Measurements from ENCODE around the gene THEMIS2. TPM values are rescaled to one million over a fixed set of nuclear protein-coding genes. Genes with fewer than 3 reads are reported as not detected.

The THEMIS2 gene
- total RNA-seq, 2 experiments from 2014 or later: 20.2 to 21.6 TPM

DNA sequence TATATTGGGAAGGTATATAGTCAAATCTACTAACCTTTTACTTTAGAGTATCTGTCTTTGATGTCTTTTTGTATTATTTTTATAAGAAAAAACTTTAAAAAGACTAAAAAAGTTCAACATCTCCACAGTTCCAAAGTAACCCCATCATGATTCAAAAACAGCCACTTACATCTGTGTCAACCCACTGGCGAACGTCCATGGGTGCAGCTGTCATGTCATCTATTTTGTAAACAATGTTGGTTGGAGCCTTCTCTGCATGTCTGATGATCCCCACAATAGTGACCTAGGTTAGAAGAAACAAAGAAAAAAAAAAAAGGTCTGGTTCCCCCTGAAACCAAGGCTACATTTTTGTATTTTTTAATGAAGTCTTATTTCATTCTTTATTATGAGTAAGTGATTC lies 34.4 kb downstream of the THEMIS2 start:
- ATAC-seq (ENCODE audit: poor library complexity) (no peak), DNase-seq (no peak)
- peaks cover 79% of the 10 kb centered on the region for H3K36me3 Mint-ChIP-seq (ENCODE audit: low read depth)
- CTCF ChIA-PET: interaction anchor here (0.5 kb wide), 1 partner anchor 26 kb away, joined by 3 read pairs; no protein-coding TSS in a partner anchor
- H3K27me3 ChIP-seq (ENCODE audit: control insufficient read depth in 1 of 2, insufficient read depth in 2 of 2, low read length in 2 of 2): no peaks in the 10 kb centered on the region
- TF ChIP-seq, protein P1, sequence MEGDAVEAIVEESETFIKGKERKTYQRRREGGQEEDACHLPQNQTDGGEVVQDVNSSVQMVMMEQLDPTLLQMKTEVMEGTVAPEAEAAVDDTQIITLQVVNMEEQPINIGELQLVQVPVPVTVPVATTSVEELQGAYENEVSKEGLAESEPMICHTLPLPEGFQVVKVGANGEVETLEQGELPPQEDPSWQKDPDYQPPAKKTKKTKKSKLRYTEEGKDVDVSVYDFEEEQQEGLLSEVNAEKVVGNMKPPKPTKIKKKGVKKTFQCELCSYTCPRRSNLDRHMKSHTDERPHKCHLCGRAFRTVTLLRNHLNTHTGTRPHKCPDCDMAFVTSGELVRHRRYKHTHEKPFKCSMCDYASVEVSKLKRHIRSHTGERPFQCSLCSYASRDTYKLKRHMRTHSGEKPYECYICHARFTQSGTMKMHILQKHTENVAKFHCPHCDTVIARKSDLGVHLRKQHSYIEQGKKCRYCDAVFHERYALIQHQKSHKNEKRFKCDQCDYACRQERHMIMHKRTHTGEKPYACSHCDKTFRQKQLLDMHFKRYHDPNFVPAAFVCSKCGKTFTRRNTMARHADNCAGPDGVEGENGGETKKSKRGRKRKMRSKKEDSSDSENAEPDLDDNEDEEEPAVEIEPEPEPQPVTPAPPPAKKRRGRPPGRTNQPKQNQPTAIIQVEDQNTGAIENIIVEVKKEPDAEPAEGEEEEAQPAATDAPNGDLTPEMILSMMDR (IDR thresholded peaks at IDR 0.05): no peak
- no peak overlapping the region for H3K27ac ChIP-seq (ENCODE audit: low read depth in 1 of 2, low read length in 2 of 2)
- no peak overlapping the region for H3K4me3 ChIP-seq (ENCODE audit: low read length)
- H3K27me3 Mint-ChIP-seq: no peaks in the 10 kb centered on the region
- H3K36me3 ChIP-seq (ENCODE audit: insufficient read depth, low read length): peaks cover 92% of the 10 kb centered on the region
- no peaks in the 10 kb centered on the region for H3K9me3 Mint-ChIP-seq
- peaks cover 4% of the 10 kb centered on the region for H3K4me1 Mint-ChIP-seq (ENCODE audit: low read depth)
- intact Hi-C loops (cut with DNase I, micrococcal nuclease): no loop called here
- no peaks in the 10 kb centered on the region for H3K9me3 ChIP-seq (ENCODE audit: control insufficient read depth in 1 of 2, insufficient read depth in 1 of 2, low read length in 2 of 2)
- no peak overlapping the region for H3K27ac Mint-ChIP-seq
- POLR2A ChIA-PET: interaction anchor here (1.3 kb wide), 1 partner anchor 9 kb away, joined by 5 read pairs; no protein-coding TSS in a partner anchor
- H3K4me1 ChIP-seq (ENCODE audit: insufficient read depth, low read length): peaks cover 7% of the 10 kb centered on the region
- no peak overlapping the region for H3K4me3 Mint-ChIP-seq

DNA sequence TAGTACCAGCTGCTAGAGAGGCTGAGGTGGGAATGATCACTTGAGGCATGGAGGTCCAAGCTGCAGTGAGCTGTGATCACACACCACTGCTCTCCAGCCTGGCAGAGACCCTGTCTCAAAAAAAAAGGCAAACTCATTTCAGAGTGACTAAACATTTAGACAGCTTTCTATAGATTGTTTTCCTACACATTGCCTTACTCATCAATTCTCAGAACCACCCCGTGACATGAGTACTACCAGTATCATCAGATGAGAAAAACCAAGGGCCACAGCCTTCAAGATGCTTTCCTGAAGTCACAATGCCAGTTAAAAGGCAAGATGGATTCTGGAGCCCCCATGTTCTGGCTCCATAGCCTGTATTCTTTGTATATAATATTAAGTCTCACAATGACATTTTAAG lies 40.1 kb downstream of the THEMIS2 start:
- intact Hi-C loops (cut with DNase I, micrococcal nuclease): loop anchor here in 1 of 2 experiments (2.0 kb wide), 1 partner anchor 40 kb away; the partner anchor contains the start of gene THEMIS2
- H3K9me3 ChIP-seq (ENCODE audit: control insufficient read depth in 1 of 2, insufficient read depth in 1 of 2, low read length in 2 of 2): peaks cover 0 to 13% of the 10 kb centered on the region in 2 experiments
- Mint-ChIP-seq H3K27ac (peak overlapping the region; percentile 59), H3K4me1 (ENCODE audit: low read depth) (peaks cover 23% of the 10 kb centered on the region), H3K27me3 (no peaks in the 10 kb centered on the region), H3K36me3 (ENCODE audit: low read depth) (peaks cover 48% of the 10 kb centered on the region), H3K9me3 (no peaks in the 10 kb centered on the region), H3K4me3 (peak overlapping the region; percentile 75)
- H3K4me3 ChIP-seq (ENCODE audit: low read length): no peak overlapping the region
- H3K4me1 ChIP-seq (ENCODE audit: insufficient read depth, low read length): peaks cover 33% of the 10 kb centered on the region
- peaks cover 50% of the 10 kb centered on the region for H3K36me3 ChIP-seq (ENCODE audit: insufficient read depth, low read length)
- ChIA-PET CTCF (interaction anchor here (0.9 kb wide), 1 partner anchor 79 kb away, joined by 3 read pairs; no protein-coding TSS in a partner anchor), POLR2A (no interaction called here)
- DNase-seq: no peak
- no peak for ATAC-seq (ENCODE audit: poor library complexity)
- no peaks in the 10 kb centered on the region for H3K27me3 ChIP-seq (ENCODE audit: control insufficient read depth in 1 of 2, insufficient read depth in 2 of 2, low read length in 2 of 2)
- H3K27ac ChIP-seq (ENCODE audit: low read depth in 1 of 2, low read length in 2 of 2): no peak overlapping the region
- TF ChIP-seq, protein P1 (IDR thresholded peaks at IDR 0.05): no peak

DNA sequence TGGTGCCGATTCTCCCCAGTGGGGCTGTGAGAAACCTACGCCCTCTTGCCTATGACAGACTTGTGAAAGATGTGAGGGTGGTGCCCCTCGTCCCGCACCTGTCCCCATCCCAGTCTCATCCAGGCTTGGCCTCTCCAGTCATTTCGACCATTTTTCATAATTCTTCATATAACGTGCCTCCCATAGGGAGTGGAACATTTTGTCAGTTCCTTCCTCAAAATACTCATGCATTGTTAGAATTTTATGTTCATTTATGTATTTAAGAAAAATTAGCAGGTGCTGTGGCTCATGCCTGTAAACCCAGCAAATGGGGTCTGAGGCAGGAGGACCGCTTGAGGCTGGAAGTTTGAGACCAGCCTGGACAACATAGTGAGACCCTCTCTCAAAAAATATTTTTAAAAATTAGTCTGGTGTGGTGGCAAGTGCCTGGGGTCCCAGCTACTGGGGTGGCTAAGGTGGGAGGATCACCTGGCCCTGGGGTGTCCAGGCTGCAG lies 42.8 kb downstream of the THEMIS2 start:
- no peaks in the 10 kb centered on the region for H3K9me3 Mint-ChIP-seq
- Histone ChIP-seq H3K4me3 (ENCODE audit: low read length) (peak overlapping the region; percentile 99), H3K27ac (ENCODE audit: low read depth in 1 of 2, low read length in 2 of 2) (peak overlapping the region; percentile 55 to 82), H3K4me1 (ENCODE audit: insufficient read depth, low read length) (peaks cover 33% of the 10 kb centered on the region), H3K27me3 (ENCODE audit: control insufficient read depth in 1 of 2, insufficient read depth in 2 of 2, low read length in 2 of 2) (no peaks in the 10 kb centered on the region), H3K36me3 (ENCODE audit: insufficient read depth, low read length) (peaks cover 25% of the 10 kb centered on the region), H3K9me3 (ENCODE audit: control insufficient read depth in 1 of 2, insufficient read depth in 1 of 2, low read length in 2 of 2) (peaks cover 0 to 13% of the 10 kb centered on the region in 2 experiments)
- ChIA-PET CTCF (no interaction called here), POLR2A (no interaction called here)
- no peak for DNase-seq
- TF ChIP-seq, protein P1 (IDR thresholded peaks at IDR 0.05): no peak
- ATAC-seq (ENCODE audit: poor library complexity): no peak
- no peaks in the 10 kb centered on the region for H3K27me3 Mint-ChIP-seq
- intact Hi-C loops (cut with DNase I, micrococcal nuclease): no loop called here
- peak overlapping the region; percentile 94 for H3K4me3 Mint-ChIP-seq
- peaks cover 24% of the 10 kb centered on the region for H3K36me3 Mint-ChIP-seq (ENCODE audit: low read depth)
- peak overlapping the region; percentile 94 for H3K27ac Mint-ChIP-seq
- peaks cover 23% of the 10 kb centered on the region for H3K4me1 Mint-ChIP-seq (ENCODE audit: low read depth)

All from CD4-positive, alpha-beta T cell (primary cell).